Neural cell (in vitro differentiated cells): ENCODE data around the gene MYCL. TPM values are rescaled to one million over a fixed set of nuclear protein-coding genes. Genes with fewer than 3 reads are reported as not detected.

ENCODE experiments used
- H2AFZ ChIP-seq: fragments of 200-600, 300-800 bp; sonication (generic), shearing (Covaris generic); 2 replicates; pipeline ENCODE4 v1.6.0; 2014; ENCODE audit warnings: low read depth, mild to moderate bottlenecking, antibody characterized with exemption, low read length, moderate library complexity
- H3F3A ChIP-seq: fragments of 200-600 bp; shearing (Covaris generic); 2 replicates; pipeline ENCODE4 v1.6.1; 2016; ENCODE audit warnings: mild to moderate bottlenecking, moderate library complexity, mixed read lengths, antibody characterized with exemption, low read length; ENCODE audit not compliant: insufficient read depth, poor library complexity, severe bottlenecking
- H3K27ac ChIP-seq: fragments of 200-600, 300-800 bp; sonication (generic), shearing (Covaris generic); 2 replicates; pipeline ENCODE4 v1.5.1; 2014; ENCODE audit warnings: mild to moderate bottlenecking, low read length, moderate library complexity
- H3K27me3 ChIP-seq: fragments of 300-800, 200-600 bp; sonication (generic), shearing (Covaris generic); 2 replicates; pipeline ENCODE4 v1.6.0; 2014; ENCODE audit warnings: mild to moderate bottlenecking, low read depth, low read length, moderate library complexity; ENCODE audit not compliant: insufficient read depth
- H3K36me3 ChIP-seq: fragments of 300-800, 200-600 bp; sonication (generic), shearing (Covaris generic); 2 replicates; pipeline ENCODE4 v1.5.1; 2014; ENCODE audit warnings: mild to moderate bottlenecking, antibody characterized with exemption, low read length, moderate library complexity; ENCODE audit not compliant: insufficient read depth
- H3K4me2 ChIP-seq: fragments of 300-800, 200-600 bp; sonication (generic), shearing (Covaris generic); 2 replicates; pipeline ENCODE4 v1.6.0; 2014; ENCODE audit warnings: mild to moderate bottlenecking, low read length
- H3K4me3 ChIP-seq: fragments of 300-800, 200-600 bp; sonication (generic), shearing (Covaris generic); 2 replicates; pipeline ENCODE4 v1.5.1; 2014; ENCODE audit warnings: mild to moderate bottlenecking, low read length, moderate library complexity
- H3K79me2 ChIP-seq: fragments of 200-600 bp; shearing (Covaris generic); replicated peaks from 2 replicates; pipeline ENCODE4 v1.6.0; 2014; ENCODE audit warnings: mild to moderate bottlenecking, low read length, moderate library complexity; ENCODE audit not compliant: insufficient read depth
- H3K9ac ChIP-seq: fragments of 300-800, 200-600 bp; sonication (generic), shearing (Covaris generic); 2 replicates; pipeline ENCODE4 v1.6.1; 2016; ENCODE audit warnings: mild to moderate bottlenecking, low read length, mixed read lengths
- H3K9me2 ChIP-seq: fragments of 200-600 bp; shearing (Covaris generic); 2 replicates; pipeline ENCODE4 v1.6.1; 2016; ENCODE audit warnings: mild to moderate bottlenecking, low read length, mixed read lengths; ENCODE audit not compliant: insufficient read depth
- H3K9me3 ChIP-seq: fragments of 200-600, 300-800 bp; sonication (generic), shearing (Covaris generic); 2 replicates; pipeline ENCODE4 v1.6.1; 2016; ENCODE audit warnings: mild to moderate bottlenecking, mixed run types, low read length, moderate library complexity, mixed read lengths
- H4K20me1 ChIP-seq: fragments of 200-600 bp; shearing (Covaris generic); 2 replicates; pipeline ENCODE4 v1.6.1; 2016; ENCODE audit warnings: mild to moderate bottlenecking, mixed run types; ENCODE audit not compliant: insufficient read depth
- EP300 ChIP-seq: fragments of 450-650 bp; conservative IDR thresholded peaks from 2 replicates; pipeline ENCODE4 v1.6.1; 2014; ENCODE audit warnings: antibody characterized with exemption, mild to moderate bottlenecking, moderate library complexity; ENCODE audit not compliant: poor library complexity, severe bottlenecking
- EZH2 ChIP-seq: fragments of 200-600, 300-800 bp; shearing (Covaris generic), sonication (generic); IDR thresholded peaks from 2 replicates; pipeline ENCODE4 v1.6.1; 2014; ENCODE audit warnings: antibody characterized with exemption, low read length, borderline replicate concordance, mild to moderate bottlenecking; ENCODE audit not compliant: insufficient read depth, poor library complexity, severe bottlenecking
- MXI1 ChIP-seq: fragments of 450-650 bp; conservative IDR thresholded peaks from 2 replicates; pipeline ENCODE4 v1.6.1; 2014; ENCODE audit warnings: antibody characterized with exemption, mild to moderate bottlenecking; ENCODE audit not compliant: poor library complexity, severe bottlenecking
- POLR2AphosphoS5 ChIP-seq: IDR thresholded peaks from 2 replicates; pipeline ENCODE4 v1.6.1; 2012
- RAD21 ChIP-seq: fragments of 450-650 bp; conservative IDR thresholded peaks from 2 replicates; pipeline ENCODE4 v1.6.1; 2014; ENCODE audit warnings: antibody characterized with exemption, mild to moderate bottlenecking, moderate library complexity
- REST ChIP-seq: IDR thresholded peaks from 2 replicates; pipeline ENCODE4 v1.6.1; 2012; ENCODE audit warnings: borderline replicate concordance
- SMC3 ChIP-seq: fragments of 450-650 bp; conservative IDR thresholded peaks from 2 replicates; pipeline ENCODE4 v1.6.1; 2014; ENCODE audit warnings: antibody characterized with exemption, mild to moderate bottlenecking, moderate library complexity; ENCODE audit not compliant: poor library complexity
- TAF1 ChIP-seq: IDR thresholded peaks from 2 replicates; pipeline ENCODE4 v1.6.1; 2012; ENCODE audit warnings: low read depth
- polyA plus RNA-seq: library from polyadenylated mRNA; depleted of rRNA; stranded (reverse); fragments of >200 nt; gene quantifications from 2 replicates; pipeline ENCODE4 v1.2.3, GENCODE V29; 2014
- TF ChIP-seq, protein P1 (sequence below): fragments of 450-650 bp; IDR thresholded peaks from 2 replicates; pipeline ENCODE4 v1.5.1; 2014; ENCODE audit warnings: antibody characterized with exemption, mild to moderate bottlenecking, moderate library complexity; ENCODE audit not compliant: poor library complexity, severe bottlenecking

MYCL gene
- polyA plus RNA-seq, 1 donor from 2014 or later = 35.2 TPM

- Histone ChIP-seq H3K4me3 (no peak overlapping the region), H3K27me3 (no peaks in the 10 kb centered on the region), H3K9me3 (no peaks in the 10 kb centered on the region), H3K36me3 (no peaks in the 10 kb centered on the region), H3K9ac (no peak overlapping the region), H3K79me2 (peaks cover 65% of the 10 kb centered on the region), H3K27ac (no peak overlapping the region), H3K9me2 (no peaks in the 10 kb centered on the region), H2AFZ (no peak overlapping the region), H3F3A (no peaks in the 10 kb centered on the region), H3K4me2 (no peak overlapping the region), H4K20me1 (no peaks in the 10 kb centered on the region)
- no peak for TF ChIP-seq RAD21
- no peak for TF ChIP-seq EZH2
- no peak for TF ChIP-seq EP300
- no peak for TF ChIP-seq POLR2AphosphoS5
- TF ChIP-seq MXI1 = no peak
- no peak for TF ChIP-seq REST
- TF ChIP-seq, protein P1, sequence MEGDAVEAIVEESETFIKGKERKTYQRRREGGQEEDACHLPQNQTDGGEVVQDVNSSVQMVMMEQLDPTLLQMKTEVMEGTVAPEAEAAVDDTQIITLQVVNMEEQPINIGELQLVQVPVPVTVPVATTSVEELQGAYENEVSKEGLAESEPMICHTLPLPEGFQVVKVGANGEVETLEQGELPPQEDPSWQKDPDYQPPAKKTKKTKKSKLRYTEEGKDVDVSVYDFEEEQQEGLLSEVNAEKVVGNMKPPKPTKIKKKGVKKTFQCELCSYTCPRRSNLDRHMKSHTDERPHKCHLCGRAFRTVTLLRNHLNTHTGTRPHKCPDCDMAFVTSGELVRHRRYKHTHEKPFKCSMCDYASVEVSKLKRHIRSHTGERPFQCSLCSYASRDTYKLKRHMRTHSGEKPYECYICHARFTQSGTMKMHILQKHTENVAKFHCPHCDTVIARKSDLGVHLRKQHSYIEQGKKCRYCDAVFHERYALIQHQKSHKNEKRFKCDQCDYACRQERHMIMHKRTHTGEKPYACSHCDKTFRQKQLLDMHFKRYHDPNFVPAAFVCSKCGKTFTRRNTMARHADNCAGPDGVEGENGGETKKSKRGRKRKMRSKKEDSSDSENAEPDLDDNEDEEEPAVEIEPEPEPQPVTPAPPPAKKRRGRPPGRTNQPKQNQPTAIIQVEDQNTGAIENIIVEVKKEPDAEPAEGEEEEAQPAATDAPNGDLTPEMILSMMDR = no peak
- TF ChIP-seq SMC3 = no peak
- TF ChIP-seq TAF1 = no peak
Measured at GRCh38 chr1:39858315-39858714, 43.4 kb downstream of the MYCL start.

- Histone ChIP-seq H2AFZ (no peak overlapping the region), H3K27ac (no peak overlapping the region), H3K27me3 (no peaks in the 10 kb centered on the region), H3F3A (no peaks in the 10 kb centered on the region), H3K36me3 (no peaks in the 10 kb centered on the region), H3K4me2 (no peak overlapping the region), H4K20me1 (no peaks in the 10 kb centered on the region), H3K9me3 (no peaks in the 10 kb centered on the region), H3K79me2 (peaks cover 58% of the 10 kb centered on the region), H3K9me2 (no peaks in the 10 kb centered on the region), H3K4me3 (no peak overlapping the region), H3K9ac (no peak overlapping the region)
- TF ChIP-seq REST (no peak), SMC3 (no peak), RAD21 (no peak), POLR2AphosphoS5 (no peak), EP300 (no peak), EZH2 (no peak), MXI1 (no peak), TAF1 (no peak)
- TF ChIP-seq, protein P1 = no peak
Measured at GRCh38 chr1:39857126-39857878, 44.4 kb downstream of the MYCL start.
